IMR-90 (cell line): ENCODE data around the gene CCNK. TPM values are rescaled to one million over a fixed set of nuclear protein-coding genes. Genes with fewer than 3 reads are reported as not detected.

Source experiments
- ATAC-seq: fragments of 200-7000 bp; cut with Tn5 transposase; 2 replicates; pipeline ENCODE4 v1.9.1; 2020; ENCODE audit warnings: low read depth, mild to moderate bottlenecking, moderate library complexity
- BruUV-seq: library from RNA; stranded (reverse); fragments of 400-500 nt; replicated peaks from 2 replicates; lab custom pipeline; 2021; lab: Mats Ljungman, UMichigan
- CTCF ChIA-PET: fragments of 300-600 bp; formaldehyde crosslinking; extraction: SDS; loops from one replicate; lab custom pipeline; 2021; ENCODE audit warnings: antibody characterized with exemption; lab: Yijun Ruan, JAX
- POLR2A ChIA-PET: fragments of 300-600 bp; sonication (Branson Sonifier 250); formaldehyde crosslinking; loops from one replicate; lab custom pipeline; 2022; ENCODE audit warnings: antibody characterized with exemption; ENCODE audit not compliant: unreplicated experiment; lab: Charles Lee
- DNase-seq: peaks from one replicate; pipeline ENCODE4 v3.0.0; 2013
- H2AFZ ChIP-seq: replicated peaks from 2 replicates; pipeline ENCODE3; 2013; ENCODE audit warnings: low read length, mild to moderate bottlenecking; ENCODE audit not compliant: poor library complexity
- H2AK5ac ChIP-seq: 2 replicates; pipeline ENCODE4 v1.6.1; 2013; ENCODE audit warnings: low read depth, low read length, inconsistent platforms
- H2AK9ac ChIP-seq: replicated peaks from 2 replicates; pipeline ENCODE3; 2013; ENCODE audit warnings: mild to moderate bottlenecking, low read depth, low read length, moderate library complexity; ENCODE audit not compliant: poor library complexity
- H2BK120ac ChIP-seq: 2 replicates; pipeline ENCODE4 v1.6.1; 2013; ENCODE audit warnings: low read depth, low read length, inconsistent platforms
- H2BK15ac ChIP-seq: 3 replicates; pipeline ENCODE4 v1.6.1; 2013; ENCODE audit warnings: low read depth, low read length, inconsistent platforms
- H2BK20ac ChIP-seq: 2 replicates; pipeline ENCODE4 v1.6.1; 2013; ENCODE audit warnings: low read depth, mild to moderate bottlenecking, inconsistent platforms, low read length, moderate library complexity
- H2BK5ac ChIP-seq: 2 replicates; pipeline ENCODE4 v1.6.1; 2013; ENCODE audit warnings: mild to moderate bottlenecking, low read depth, low read length, inconsistent platforms; ENCODE audit not compliant: poor library complexity, severe bottlenecking
- H3K14ac ChIP-seq: replicated peaks from 2 replicates; pipeline ENCODE4 v1.6.1; 2013; ENCODE audit warnings: low read depth, low read length, inconsistent platforms
- H3K18ac ChIP-seq: 2 replicates; pipeline ENCODE4 v1.6.1; 2013; ENCODE audit warnings: low read depth, low read length, control low read depth
- H3K23ac ChIP-seq: 2 replicates; pipeline ENCODE4 v1.6.1; 2013; ENCODE audit warnings: low read depth, low read length, inconsistent platforms
- H3K27ac ChIP-seq: 2 replicates; pipeline ENCODE4 v1.5.1; 2013; ENCODE audit warnings: mild to moderate bottlenecking, control low read depth, low read length; ENCODE audit not compliant: insufficient read depth
- H3K27me3 ChIP-seq: 2 replicates; pipeline ENCODE4 v1.6.1; 2013; ENCODE audit warnings: low read length; ENCODE audit not compliant: control insufficient read depth, insufficient read depth
- H3K36me3 ChIP-seq: 2 replicates; pipeline ENCODE4 v1.6.1; 2013; ENCODE audit warnings: low read length, mixed read lengths; ENCODE audit not compliant: control insufficient read depth, insufficient read depth
- H3K4ac ChIP-seq: 2 replicates; pipeline ENCODE4 v1.6.1; 2013; ENCODE audit warnings: low read depth, low read length, inconsistent platforms
- H3K4me1 ChIP-seq: 2 replicates; pipeline ENCODE4 v1.6.1; 2013; ENCODE audit warnings: low read length, mixed read lengths; ENCODE audit not compliant: control insufficient read depth, insufficient read depth
- H3K4me2 ChIP-seq: 2 replicates; pipeline ENCODE4 v1.6.1; 2013; ENCODE audit warnings: low read depth, mild to moderate bottlenecking, control low read depth, low read length, moderate library complexity
- H3K4me3 ChIP-seq: 2 replicates; pipeline ENCODE4 v1.5.1; 2013; ENCODE audit warnings: low read depth, mild to moderate bottlenecking, control low read depth, low read length, moderate library complexity; ENCODE audit not compliant: insufficient read depth
- H3K56ac ChIP-seq: 2 replicates; pipeline ENCODE4 v1.6.1; 2013; ENCODE audit warnings: low read length, inconsistent platforms; ENCODE audit not compliant: insufficient read depth; ENCODE audit errors: extremely low read depth
- H3K79me1 ChIP-seq, 2 experiments: 2 replicates each; pipeline ENCODE4 v1.6.1; 2013; ENCODE audit warnings: low read length in 2 of 2, inconsistent platforms in 1 of 2, low read depth in 1 of 2
- H3K9ac ChIP-seq: 2 replicates; pipeline ENCODE4 v1.6.1; 2013; ENCODE audit warnings: low read depth, low read length, control low read depth
- H3K9me1 ChIP-seq: 2 replicates; pipeline ENCODE4 v1.6.1; 2013; ENCODE audit warnings: low read length, inconsistent platforms; ENCODE audit not compliant: insufficient read depth
- H3K9me3 ChIP-seq: 2 replicates; pipeline ENCODE4 v1.6.1; 2013; ENCODE audit warnings: low read length; ENCODE audit not compliant: control insufficient read depth, insufficient read depth
- H4K20me1 ChIP-seq: 2 replicates; pipeline ENCODE4 v1.6.1; 2013; ENCODE audit warnings: low read length, inconsistent platforms; ENCODE audit not compliant: insufficient read depth
- H4K5ac ChIP-seq: 2 replicates; pipeline ENCODE4 v1.6.1; 2013; ENCODE audit warnings: mild to moderate bottlenecking, low read depth, low read length, control low read depth
- H4K8ac ChIP-seq, 2 experiments: 2 replicates each; pipeline ENCODE4 v1.6.1; 2013; ENCODE audit warnings: low read depth in 2 of 2, low read length in 2 of 2, control low read depth in 1 of 2, inconsistent platforms in 1 of 2
- H4K91ac ChIP-seq: 2 replicates; pipeline ENCODE4 v1.6.1; 2013; ENCODE audit warnings: low read depth, low read length, inconsistent platforms; ENCODE audit not compliant: insufficient read depth
- WGBS, 2 experiments: methylation state at CpG; one replicate each; pipeline versions ENCODE4 v1.1.5 to v1.1.7; 2013; ENCODE audit warnings: missing lambda C conversion rate in 2 of 2; ENCODE audit not compliant: insufficient read length in 1 of 2; ENCODE audit errors: extremely low coverage in 2 of 2; 5-methylcytosine and 5-hydroxymethylcytosine counted together
- dilution Hi-C: fragments of 300-500 bp; cut with HindIII; formaldehyde crosslinking; loops from one replicate; pipeline ENCODE4 v1.14.3; 2018; ENCODE audit warnings: low sequenced_read_pairs; ENCODE audit not compliant: unreplicated experiment
- in situ Hi-C: fragments of 300-500 bp; cut with MboI; formaldehyde crosslinking; loops from 3 replicates; pipeline ENCODE4 v1.14.3; 2019; ENCODE audit warnings: low sequenced_read_pairs, inconsistent platforms, mixed read lengths
- intact Hi-C: fragments of 100-400 bp; cut with micrococcal nuclease; formaldehyde crosslinking; loops from 2 replicates; pipeline ENCODE4 v1.10.0; 2022
- polyA plus RNA-seq, 3 experiments: library from polyadenylated mRNA; depleted of rRNA; stranded (reverse); fragments of >200 nt; gene quantifications; 2 replicates each; pipeline ENCODE4 v1.2.3, GENCODE V29; 2012; ENCODE audit warnings: low replicate concordance in 1 of 3
- total RNA-seq: library from RNA; depleted of rRNA; stranded (reverse); fragments of >200 nt; gene quantifications from 2 replicates; pipeline ENCODE4 v1.2.3, GENCODE V29; 2012
- TF ChIP-seq, protein P1 (sequence below): fragments of 150-350 bp; IDR thresholded peaks from 2 replicates; pipeline ENCODE4 v1.6.1; 2016; ENCODE audit warnings: low read depth, mild to moderate bottlenecking, low read length, moderate library complexity, borderline replicate concordance

CCNK gene
- total and polyA plus RNA-seq, 2 of the 4 experiments (the other 2 are of a cell fraction), result 18.8 to 38.3 TPM

DNA sequence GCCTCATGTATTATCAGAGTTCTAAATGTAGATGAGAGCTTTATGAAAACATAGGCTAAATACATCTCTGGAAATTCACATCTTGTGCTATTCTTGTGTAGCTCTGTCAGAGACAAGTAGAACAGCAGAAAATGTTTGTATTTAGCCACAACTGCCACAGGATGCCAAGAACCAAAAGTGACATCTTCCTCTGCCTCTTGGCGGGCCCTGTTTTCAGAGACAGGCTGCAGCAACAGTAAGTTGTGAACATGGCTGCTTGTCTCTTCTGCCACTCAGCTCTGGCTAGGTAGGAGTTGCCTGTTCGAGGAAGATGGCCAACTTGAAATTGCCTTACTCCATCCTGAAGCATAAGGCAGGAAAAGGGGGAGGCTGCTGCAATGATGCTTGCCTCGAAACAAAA lies 30.9 kb upstream of the CCNK start:
- Histone ChIP-seq H3K9me3 (no peaks in the 10 kb centered on the region), H3K27me3 (no peaks in the 10 kb centered on the region), H3K23ac (no peak overlapping the region), H2BK15ac (no peak overlapping the region), H2BK20ac (no peak overlapping the region), H3K4me3 (no peak overlapping the region), H3K27ac (no peak overlapping the region), H3K36me3 (peaks cover 25% of the 10 kb centered on the region), H3K56ac (no peak overlapping the region), H3K79me1 (peaks cover 4 to 20% of the 10 kb centered on the region in 2 experiments; a peak in 3 of 4 replicates), H4K8ac (no peak overlapping the region), H3K9ac (no peak overlapping the region), H2AFZ (no peak overlapping the region), H4K5ac (no peak overlapping the region), H4K20me1 (no peaks in the 10 kb centered on the region; the same call in 1 of the 2 replicates), H2BK5ac (no peak overlapping the region), H2AK5ac (no peak overlapping the region), H3K18ac (no peak overlapping the region), H2AK9ac (no peak overlapping the region), H4K91ac (no peak overlapping the region), H2BK120ac (no peak overlapping the region), H3K4me2 (no peak overlapping the region), H3K9me1 (peaks cover 6% of the 10 kb centered on the region), H3K4me1 (peaks cover 6% of the 10 kb centered on the region; the same call in 1 of the 2 replicates), H3K4ac (no peak overlapping the region), H3K14ac (no peak overlapping the region)
- intact Hi-C loops, result no loop called here
- no peak for DNase-seq
- no CpG with 5 or more reads among the region's 3 CpGs for WGBS, 2 experiments
- TF ChIP-seq, protein P1, sequence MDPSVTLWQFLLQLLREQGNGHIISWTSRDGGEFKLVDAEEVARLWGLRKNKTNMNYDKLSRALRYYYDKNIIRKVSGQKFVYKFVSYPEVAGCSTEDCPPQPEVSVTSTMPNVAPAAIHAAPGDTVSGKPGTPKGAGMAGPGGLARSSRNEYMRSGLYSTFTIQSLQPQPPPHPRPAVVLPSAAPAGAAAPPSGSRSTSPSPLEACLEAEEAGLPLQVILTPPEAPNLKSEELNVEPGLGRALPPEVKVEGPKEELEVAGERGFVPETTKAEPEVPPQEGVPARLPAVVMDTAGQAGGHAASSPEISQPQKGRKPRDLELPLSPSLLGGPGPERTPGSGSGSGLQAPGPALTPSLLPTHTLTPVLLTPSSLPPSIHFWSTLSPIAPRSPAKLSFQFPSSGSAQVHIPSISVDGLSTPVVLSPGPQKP, result no peak
- CTCF ChIA-PET, result no interaction called here
- BruUV-seq, result no TSS peak
- no peak for ATAC-seq
- dilution Hi-C loops, result no loop called here
- in situ Hi-C loops, result no loop called here
- POLR2A ChIA-PET, result no interaction called here
